ENCODE results near the gene TBC1D25.
A peak's percentile ranks its signal among the peaks of the same experiment; 100 is the strongest.

The TBC1D25 gene

DNA sequence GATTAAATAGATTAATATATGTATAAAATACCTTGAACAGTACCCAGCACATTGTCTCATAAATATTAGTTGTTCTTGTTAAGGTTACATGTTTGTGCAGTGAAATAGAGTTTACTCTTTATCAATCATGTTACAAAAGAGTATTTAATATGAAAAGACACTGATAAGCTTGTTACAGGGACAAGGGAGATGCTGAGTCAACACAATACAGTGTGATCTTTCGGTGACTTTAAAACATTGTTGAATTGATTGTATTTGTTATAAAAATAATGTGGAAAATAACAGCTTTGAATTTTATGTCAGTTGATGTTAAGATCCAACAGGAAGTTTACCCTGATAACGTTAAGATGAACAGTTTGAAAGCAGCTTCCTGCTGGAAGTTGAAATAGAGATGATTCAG lies 56.4 kb downstream of the TBC1D25 start:
- TF ChIP-seq CTCF (IDR thresholded peaks at IDR 0.05; ENCODE audit: low read depth, low read length) = no peak

DNA sequence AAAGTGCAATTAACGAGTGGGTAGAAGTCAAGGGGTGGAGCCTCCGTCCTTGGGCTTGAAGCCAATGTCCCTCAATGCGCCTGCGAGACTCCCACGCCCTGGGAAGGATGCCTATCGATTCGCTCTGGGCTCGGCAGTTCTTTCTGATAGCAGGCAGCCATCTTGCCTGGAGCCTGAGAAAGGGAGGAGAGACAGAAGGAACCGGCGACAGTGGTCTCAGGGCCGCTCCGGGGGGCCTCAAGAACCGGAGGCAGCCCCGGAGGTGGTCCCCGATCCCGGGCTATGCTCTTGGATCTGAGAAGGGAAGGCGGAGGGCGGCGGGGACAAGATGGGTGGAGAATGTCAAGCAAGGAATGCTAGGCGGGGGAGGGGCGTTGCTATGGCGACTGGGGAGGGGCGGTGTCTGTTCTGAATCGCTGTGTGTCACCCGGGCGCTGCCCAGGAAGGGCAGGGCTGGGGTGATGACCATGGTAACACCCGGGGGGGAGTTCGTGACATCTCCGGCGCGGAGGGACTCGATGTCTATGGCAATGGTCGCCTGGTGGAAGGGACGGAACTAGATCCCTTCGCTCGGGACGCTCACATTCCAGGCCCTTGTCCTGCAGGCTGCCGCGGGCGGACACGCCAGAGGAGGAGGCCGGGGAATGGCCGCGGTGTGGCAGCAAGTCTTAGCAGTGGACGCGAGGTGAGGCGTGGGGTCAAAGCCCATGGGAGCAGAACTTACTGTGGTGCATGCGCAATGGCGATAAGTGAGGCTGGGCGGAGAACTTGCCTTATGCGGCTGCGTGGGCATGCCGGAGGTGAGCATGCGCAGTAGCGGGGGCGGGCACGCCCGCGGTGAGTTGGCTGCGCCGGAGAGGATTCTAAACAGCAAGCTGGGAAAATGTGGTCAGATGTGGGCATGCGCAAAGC lies 58.1 kb downstream of the TBC1D25 start, which contains the start of gene WDR13:
Gene WDR13, plus strand, starts transcription at position 140 of the 912 bp plus-strand sequence. Its CDS starts 505 bp downstream, at position 645.
- H3K4me3 ChIP-seq (ENCODE audit: low read depth, low read length) = peak within 1 kb of the TSS; percentile 54
- TF ChIP-seq CTCF (IDR thresholded peaks at IDR 0.05; ENCODE audit: low read depth, low read length) = no peak
- in situ Hi-C loops (cut with HindIII; ENCODE audit: low sequenced_read_pairs) = no loop called here
- peak; percentile 94 for DNase-seq (ENCODE audit: low read depth, low spot score)

More for the DNA sequence above, 56.4 kb downstream of the TBC1D25 start:
- DNase-seq (ENCODE audit: low read depth, low spot score) = no peak
- in situ Hi-C loops (cut with HindIII; ENCODE audit: low sequenced_read_pairs) = no loop called here
- no peak overlapping the region for H3K4me3 ChIP-seq (ENCODE audit: low read depth, low read length)

- TF ChIP-seq CTCF (IDR thresholded peaks at IDR 0.05; ENCODE audit: low read depth, low read length) = no peak
- no peak for DNase-seq (ENCODE audit: low read depth, low spot score)
- peak overlapping the region; percentile 54 for H3K4me3 ChIP-seq (ENCODE audit: low read depth, low read length)
- in situ Hi-C loops (cut with HindIII; ENCODE audit: low sequenced_read_pairs) = no loop called here
Measured at GRCh38 chrX:48598614-48599013, 59.1 kb downstream of the TBC1D25 start.

DNA sequence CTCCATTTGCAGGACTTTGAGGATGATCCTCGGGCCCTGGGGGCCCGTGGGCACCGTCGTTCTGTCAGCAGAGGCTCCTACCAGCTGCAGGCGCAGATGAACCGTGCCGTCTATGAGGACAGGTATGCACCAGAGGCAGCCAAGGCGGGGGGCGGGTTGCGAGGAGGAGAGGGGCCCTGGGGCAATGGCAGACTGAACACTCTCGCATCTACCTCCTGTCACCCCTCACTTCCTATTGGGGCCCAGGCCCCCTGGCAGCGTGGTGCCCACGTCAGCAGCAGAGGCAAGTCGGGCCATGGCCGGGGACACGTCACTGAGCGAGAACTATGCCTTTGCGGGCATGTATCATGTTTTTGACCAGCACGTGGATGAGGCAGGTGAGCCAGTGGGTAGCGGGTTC lies 59.8 kb downstream of the TBC1D25 start:
- DNase-seq (ENCODE audit: low read depth, low spot score) = no peak
- in situ Hi-C loops (cut with HindIII; ENCODE audit: low sequenced_read_pairs) = no loop called here
- no peak for TF ChIP-seq CTCF (IDR thresholded peaks at IDR 0.05; ENCODE audit: low read depth, low read length)

DNA sequence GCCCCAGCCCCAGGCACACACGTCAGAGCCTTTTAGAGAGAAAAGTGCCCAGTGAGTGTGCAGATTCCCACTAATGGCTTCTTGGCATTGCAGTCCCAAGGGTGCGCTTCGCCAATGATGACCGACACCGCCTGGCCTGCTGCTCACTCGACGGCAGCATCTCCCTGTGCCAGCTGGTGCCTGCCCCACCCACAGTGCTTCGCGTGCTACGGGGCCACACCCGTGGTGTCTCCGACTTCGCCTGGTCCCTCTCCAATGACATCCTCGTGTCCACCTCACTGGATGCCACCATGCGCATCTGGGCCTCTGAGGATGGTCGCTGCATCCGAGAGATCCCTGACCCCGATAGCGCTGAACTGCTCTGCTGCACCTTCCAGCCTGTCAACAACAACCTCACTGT lies 60.7 kb downstream of the TBC1D25 start:
- DNase-seq (ENCODE audit: low read depth, low spot score) = no peak
- H3K4me3 ChIP-seq (ENCODE audit: low read depth, low read length) = no peak overlapping the region
- TF ChIP-seq CTCF (IDR thresholded peaks at IDR 0.05; ENCODE audit: low read depth, low read length) = no peak
- in situ Hi-C loops (cut with HindIII; ENCODE audit: low sequenced_read_pairs) = no loop called here

More for the DNA sequence above, 59.8 kb downstream of the TBC1D25 start:
- no peak overlapping the region for H3K4me3 ChIP-seq (ENCODE audit: low read depth, low read length)

DNA sequence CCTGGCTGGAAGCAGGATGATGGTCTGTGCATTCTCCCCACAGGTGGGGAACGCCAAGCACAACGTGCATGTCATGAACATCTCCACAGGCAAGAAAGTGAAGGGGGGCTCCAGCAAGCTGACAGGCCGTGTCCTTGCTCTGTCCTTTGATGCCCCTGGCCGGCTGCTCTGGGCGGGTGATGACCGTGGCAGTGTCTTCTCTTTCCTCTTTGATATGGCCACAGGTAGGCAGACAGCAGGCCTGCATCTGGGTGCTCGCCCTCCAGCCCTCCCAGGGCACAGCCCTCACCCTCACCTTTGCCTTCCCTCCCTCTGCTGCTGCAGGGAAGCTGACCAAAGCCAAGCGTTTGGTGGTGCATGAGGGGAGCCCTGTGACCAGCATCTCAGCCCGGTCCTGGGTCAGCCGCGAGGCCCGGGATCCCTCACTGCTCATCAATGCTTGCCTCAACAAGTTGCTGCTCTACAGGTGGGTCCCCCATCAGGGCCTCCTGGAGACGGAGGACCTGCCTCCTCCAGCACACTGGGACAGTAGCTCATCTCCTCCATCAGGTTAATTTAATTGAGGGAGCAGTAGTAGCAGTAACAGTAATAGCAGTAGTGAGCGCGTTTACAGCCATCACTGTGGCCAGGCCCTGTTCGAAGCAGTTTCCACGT lies 62.4 kb downstream of the TBC1D25 start:
- H3K4me3 ChIP-seq (ENCODE audit: low read depth, low read length) = no peak overlapping the region
- TF ChIP-seq CTCF (IDR thresholded peaks at IDR 0.05; ENCODE audit: low read depth, low read length) = no peak
- no peak for DNase-seq (ENCODE audit: low read depth, low spot score)
- in situ Hi-C loops (cut with HindIII; ENCODE audit: low sequenced_read_pairs) = no loop called here
